Neuronal stem cell (in vitro differentiated cells): Measurements from ENCODE around the gene ARL11.
"Not testable (repeated sequence)": the region's sequence is repeated elsewhere in the genome, so short reads cannot be mapped to it uniquely, and the experiment has no call there.

Experiments
- DNase-seq: peaks from one replicate; pipeline ENCODE4 v3.0.0-alpha.2; 2013; ENCODE audit warnings: low spot score
- H2AFZ ChIP-seq: one replicate; pipeline ENCODE4 v1.6.1; 2013; ENCODE audit warnings: mild to moderate bottlenecking, low read length, inconsistent platforms
- H2AK5ac ChIP-seq: 2 replicates; pipeline ENCODE4 v1.6.1; 2013; ENCODE audit warnings: low read depth, mild to moderate bottlenecking, inconsistent platforms, low read length, moderate library complexity, mixed read lengths
- H2BK120ac ChIP-seq: 2 replicates; pipeline ENCODE4 v1.6.1; 2013; ENCODE audit warnings: low read depth, mild to moderate bottlenecking, inconsistent platforms, low read length, moderate library complexity, mixed read lengths
- H2BK12ac ChIP-seq: one replicate; pipeline ENCODE4 v1.6.1; 2013; ENCODE audit warnings: low read length, inconsistent platforms
- H2BK15ac ChIP-seq: 2 replicates; pipeline ENCODE4 v1.6.1; 2013; ENCODE audit warnings: mild to moderate bottlenecking, low read length, inconsistent platforms, mixed read lengths
- H2BK5ac ChIP-seq: one replicate; pipeline ENCODE4 v1.6.1; 2013; ENCODE audit warnings: inconsistent platforms, mild to moderate bottlenecking, low read length, moderate library complexity
- H3K14ac ChIP-seq: one replicate; pipeline ENCODE4 v1.6.1; 2013; ENCODE audit warnings: low read length, inconsistent platforms
- H3K18ac ChIP-seq: 2 replicates; pipeline ENCODE4 v1.6.1; 2013; ENCODE audit warnings: low read length, inconsistent platforms
- H3K23ac ChIP-seq: 2 replicates; pipeline ENCODE4 v1.6.1; 2013; ENCODE audit warnings: low read depth, mild to moderate bottlenecking, mixed read lengths, low read length, inconsistent platforms; ENCODE audit not compliant: poor library complexity
- H3K27ac ChIP-seq: replicated peaks from 3 replicates; pipeline ENCODE4 v1.5.1; 2013; ENCODE audit warnings: low read length, inconsistent platforms
- H3K27me3 ChIP-seq, 3 experiments: 2 replicates each; pipeline ENCODE4 v1.6.1; 2013; ENCODE audit warnings: low read length in 3 of 3, mild to moderate bottlenecking in 2 of 3, inconsistent platforms in 1 of 3, low read depth in 1 of 3, mixed read lengths in 1 of 3, moderate library complexity in 1 of 3; ENCODE audit not compliant: control insufficient read depth in 3 of 3, insufficient read depth in 3 of 3
- H3K36me3 ChIP-seq, 2 donors: replicated peaks in 1 of 2; 2 replicates each; pipeline ENCODE4 v1.6.1; 2013; ENCODE audit warnings: low read length in 2 of 2; ENCODE audit not compliant: control insufficient read depth in 2 of 2, insufficient read depth in 2 of 2
- H3K4ac ChIP-seq: 2 replicates; pipeline ENCODE4 v1.6.1; 2013; ENCODE audit warnings: inconsistent platforms, mild to moderate bottlenecking, low read length, moderate library complexity
- H3K4me1 ChIP-seq, 2 donors: 1 replicate in 1 of 2; 2 replicates in 1 of 2; pipeline ENCODE4 v1.6.1; 2013; ENCODE audit warnings: low read length in 2 of 2, low read depth in 1 of 2; ENCODE audit not compliant: control insufficient read depth in 2 of 2, insufficient read depth in 1 of 2
- H3K4me2 ChIP-seq: one replicate; pipeline ENCODE4 v1.6.1; 2013; ENCODE audit warnings: mild to moderate bottlenecking, low read length, inconsistent platforms; ENCODE audit not compliant: insufficient read depth, poor library complexity, severe bottlenecking
- H3K4me3 ChIP-seq, 2 donors: 2 replicates each; pipeline ENCODE4 v1.5.1; 2013; ENCODE audit warnings: low read length in 2 of 2, mild to moderate bottlenecking in 2 of 2, inconsistent platforms in 1 of 2, moderate library complexity in 1 of 2
- H3K79me1 ChIP-seq: one replicate; pipeline ENCODE4 v1.6.1; 2013; ENCODE audit warnings: low read depth, mild to moderate bottlenecking, inconsistent platforms, low read length, moderate library complexity
- H3K9ac ChIP-seq: one replicate; pipeline ENCODE4 v1.6.1; 2013; ENCODE audit warnings: mild to moderate bottlenecking, low read depth, low read length, inconsistent platforms; ENCODE audit not compliant: poor library complexity
- H3K9me3 ChIP-seq, 2 donors: replicated peaks in 1 of 2; 2 replicates each; pipeline versions ENCODE3 to v1.6.1; 2013; ENCODE audit warnings: low read length in 2 of 2, mild to moderate bottlenecking in 2 of 2, inconsistent platforms in 1 of 2, low read depth in 1 of 2, mixed read lengths in 1 of 2, moderate library complexity in 1 of 2; ENCODE audit not compliant: control insufficient read depth in 2 of 2, insufficient read depth in 1 of 2
- H4K8ac ChIP-seq: one replicate; pipeline ENCODE4 v1.6.1; 2013; ENCODE audit warnings: low read depth, mild to moderate bottlenecking, inconsistent platforms, low read length, moderate library complexity
- H4K91ac ChIP-seq: one replicate; pipeline ENCODE4 v1.6.1; 2013; ENCODE audit warnings: low read length, low read depth, mild to moderate bottlenecking, inconsistent platforms; ENCODE audit not compliant: poor library complexity
- WGBS, 2 donors: extraction: QIAGEN DNeasy Blood & Tissue Kit; methylation state at CpG; one replicate each; pipeline ENCODE4 v1.1.7; 2013; ENCODE audit warnings: missing lambda C conversion rate in 2 of 2, mixed read lengths in 1 of 2; ENCODE audit not compliant: insufficient read length in 2 of 2, insufficient replicate concordance in 1 of 2; ENCODE audit errors: extremely low coverage in 2 of 2; 5-methylcytosine and 5-hydroxymethylcytosine counted together

The ARL11 gene

GRCh38 chr13:49602005-49602404 is 26.3 kb upstream of the ARL11 start:
- no peaks in the 10 kb centered on the region for H3K4me1 ChIP-seq
- no peaks in the 10 kb centered on the region for H3K36me3 ChIP-seq
- no peak overlapping the region for H4K91ac ChIP-seq
- peak overlapping the region; percentile 20 for H2AFZ ChIP-seq
- H3K18ac ChIP-seq = no peak overlapping the region
- H3K9ac ChIP-seq = no peak overlapping the region
- no peak overlapping the region for H2AK5ac ChIP-seq
- H4K8ac ChIP-seq = no peak overlapping the region
- H3K23ac ChIP-seq = no peak overlapping the region
- H3K14ac ChIP-seq = no peak overlapping the region
- no CpG with 5 or more reads among the region's 1 CpG for WGBS, 2 donors
- H2BK12ac ChIP-seq = no peak overlapping the region
- no peak for DNase-seq
- H3K4me3 ChIP-seq = no peak overlapping the region
- no peak overlapping the region for H2BK5ac ChIP-seq
- no peak overlapping the region for H3K4ac ChIP-seq
- H3K9me3 ChIP-seq = no peaks in the 10 kb centered on the region
- H2BK120ac ChIP-seq = no peak overlapping the region
- H3K4me2 ChIP-seq = no peak overlapping the region
- H3K79me1 ChIP-seq = no peaks in the 10 kb centered on the region
- no peak overlapping the region for H2BK15ac ChIP-seq
- no peak overlapping the region for H3K27ac ChIP-seq
- H3K27me3 ChIP-seq = no peaks in the 10 kb centered on the region

GRCh38 chr13:49602615-49603014 is 25.7 kb upstream of the ARL11 start:
- H2BK15ac ChIP-seq, H4K91ac ChIP-seq, H3K4me1 ChIP-seq, H3K4ac ChIP-seq, H3K9me3 ChIP-seq, H3K23ac ChIP-seq, H2BK120ac ChIP-seq, H3K36me3 ChIP-seq, H2BK12ac ChIP-seq, DNase-seq, H3K14ac ChIP-seq, H3K79me1 ChIP-seq, H2AK5ac ChIP-seq, H3K9ac ChIP-seq, H4K8ac ChIP-seq, H3K27me3 ChIP-seq, H3K4me3 ChIP-seq, H3K27ac ChIP-seq, H2BK5ac ChIP-seq, H3K18ac ChIP-seq, H3K4me2 ChIP-seq: not testable (repeated sequence)
- no CpG with 5 or more reads among the region's 7 CpGs for WGBS, 2 donors
- H2AFZ ChIP-seq = peak overlapping the region; percentile 20

- H2AK5ac ChIP-seq = no peak overlapping the region
- WGBS, 2 donors = no CpG with 5 or more reads among the region's 5 CpGs
- no peak overlapping the region for H4K91ac ChIP-seq
- no peak overlapping the region for H2BK15ac ChIP-seq
- H2BK5ac ChIP-seq = no peak overlapping the region
- H3K27ac ChIP-seq = no peak overlapping the region
- H3K4me1 ChIP-seq = no peaks in the 10 kb centered on the region
- no peak overlapping the region for H4K8ac ChIP-seq
- H3K27me3 ChIP-seq = no peaks in the 10 kb centered on the region
- H3K4ac ChIP-seq = no peak overlapping the region
- H3K14ac ChIP-seq = no peak overlapping the region
- DNase-seq = no peak
- no peak overlapping the region for H3K4me2 ChIP-seq
- no peak overlapping the region for H2BK12ac ChIP-seq
- H3K18ac ChIP-seq = no peak overlapping the region
- H3K36me3 ChIP-seq = no peaks in the 10 kb centered on the region
- H3K79me1 ChIP-seq = no peaks in the 10 kb centered on the region
- peak overlapping the region; percentile 72 for H2AFZ ChIP-seq
- no peaks in the 10 kb centered on the region for H3K9me3 ChIP-seq
- H3K23ac ChIP-seq = no peak overlapping the region
- no peak overlapping the region for H3K9ac ChIP-seq
- H2BK120ac ChIP-seq = no peak overlapping the region
- H3K4me3 ChIP-seq = no peak overlapping the region
These were observed 23.7 kb upstream of the ARL11 start for GRCh38 chr13:49604570-49604969.

GRCh38 chr13:49606747-49607648 is 21.3 kb upstream of the ARL11 start:
- Histone ChIP-seq H4K91ac (no peak overlapping the region), H2BK120ac (no peak overlapping the region), H3K4me1 (no peaks in the 10 kb centered on the region), H2AK5ac (no peak overlapping the region), H3K14ac (no peak overlapping the region), H2BK12ac (no peak overlapping the region), H3K27ac (no peak overlapping the region), H3K9me3 (no peaks in the 10 kb centered on the region), H3K4me2 (no peak overlapping the region), H3K79me1 (no peaks in the 10 kb centered on the region), H2BK15ac (no peak overlapping the region), H2BK5ac (no peak overlapping the region), H3K4ac (no peak overlapping the region), H2AFZ (peak overlapping the region; percentile 86), H3K18ac (no peak overlapping the region), H3K4me3 (peak overlapping the region in 1 of 2 donors; percentile 1), H3K27me3 (no peaks in the 10 kb centered on the region), H3K23ac (no peak overlapping the region), H3K36me3 (no peaks in the 10 kb centered on the region), H4K8ac (no peak overlapping the region), H3K9ac (no peak overlapping the region)
- no CpG with 5 or more reads among the region's 15 CpGs for WGBS, 2 donors
- DNase-seq = peak; percentile 68
